CD4-positive, alpha-beta T cell treated with Interleukin-4 for 1 hour (primary cell): ENCODE measurements around the gene ARL5C.
A peak's percentile ranks its signal among the peaks of the same experiment; 100 is the strongest.
"Not testable (repeated sequence)": the region's sequence is repeated elsewhere in the genome, so short reads cannot be mapped to it uniquely, and the experiment has no call there.

Experiments used
- DNase-seq, 2 donors: peaks; one replicate each; pipeline ENCODE4 v3.0.0-alpha.2; 2020 to 2022

ARL5C gene

GRCh38 chr17:39139161-39139511 lies 26.8 kb downstream of the ARL5C start:
- no peak for DNase-seq

GRCh38 chr17:39138431-39139160 lies 27.4 kb downstream of the ARL5C start:
- DNase-seq, result no peak

GRCh38 chr17:39134878-39135277 lies 31.1 kb downstream of the ARL5C start:
- DNase-seq, result no peak

- DNase-seq, result no peak
Measured at GRCh38 chr17:39132192-39132610, 33.8 kb downstream of the ARL5C start.

GRCh38 chr17:39131616-39132015 lies 34.3 kb downstream of the ARL5C start:
- DNase-seq, result no peak

- no peak for DNase-seq
Measured at GRCh38 chr17:39130205-39130604, 35.8 kb downstream of the ARL5C start.

GRCh38 chr17:39129544-39129943 lies 36.4 kb downstream of the ARL5C start:
- DNase-seq, result not testable (repeated sequence)

- DNase-seq, result no peak
Measured at GRCh38 chr17:39126436-39126835, 39.5 kb downstream of the ARL5C start.

GRCh38 chr17:39125143-39125875 lies 40.7 kb downstream of the ARL5C start:
- DNase-seq, result no peak

- DNase-seq, result no peak
Measured at GRCh38 chr17:39123627-39124026, 42.3 kb downstream of the ARL5C start.

GRCh38 chr17:39122991-39123390 lies 43.0 kb downstream of the ARL5C start:
- DNase-seq, result no peak

GRCh38 chr17:39121919-39122318 lies 44.0 kb downstream of the ARL5C start:
- not testable (repeated sequence) for DNase-seq

- DNase-seq, result peak; percentile 6 to 56
Measured at GRCh38 chr17:39118674-39119419, 47.1 kb downstream of the ARL5C start.

- DNase-seq, result no peak
Measured at GRCh38 chr17:39116224-39116623, 49.7 kb downstream of the ARL5C start.

GRCh38 chr17:39115135-39115534 lies 50.8 kb downstream of the ARL5C start:
- DNase-seq, result no peak

GRCh38 chr17:39114723-39115122 lies 51.2 kb downstream of the ARL5C start:
- DNase-seq, result no peak

- no peak for DNase-seq
Measured at GRCh38 chr17:39113871-39114270, 52.1 kb downstream of the ARL5C start.

- DNase-seq, result no peak
Measured at GRCh38 chr17:39110435-39111136, 55.4 kb downstream of the ARL5C start.

- no peak for DNase-seq
Measured at GRCh38 chr17:39108461-39109375, 57.2 kb downstream of the ARL5C start.

- DNase-seq, result no peak
Measured at GRCh38 chr17:39107973-39108372, 58.0 kb downstream of the ARL5C start.

GRCh38 chr17:39107155-39107554 lies 58.8 kb downstream of the ARL5C start:
- DNase-seq, result no peak
